Muscle of leg (tissue), 11 donors: ENCODE results near the gene CD96. TPM values are rescaled to one million over a fixed set of nuclear protein-coding genes. Genes with fewer than 3 reads are reported as not detected.
"Not testable (repeated sequence)": the region's sequence is repeated elsewhere in the genome, so short reads cannot be mapped to it uniquely, and the experiment has no call there.

ENCODE experiments used
- DNase-seq: peaks from one replicate; pipeline ENCODE4 v3.0.0; 2013
- H3K27ac ChIP-seq: one replicate; pipeline ENCODE4 v1.5.1; 2013; ENCODE audit warnings: mild to moderate bottlenecking, low read length, control low read depth
- H3K27me3 ChIP-seq: one replicate; pipeline ENCODE4 v1.6.1; 2013; ENCODE audit warnings: low read length; ENCODE audit not compliant: control insufficient read depth, insufficient read depth
- H3K36me3 ChIP-seq: one replicate; pipeline ENCODE4 v1.6.1; 2013; ENCODE audit warnings: low read length; ENCODE audit not compliant: control insufficient read depth, insufficient read depth
- H3K4me1 ChIP-seq: one replicate; pipeline ENCODE4 v1.6.1; 2013; ENCODE audit warnings: low read length; ENCODE audit not compliant: control insufficient read depth, insufficient read depth
- H3K4me3 ChIP-seq: one replicate; pipeline ENCODE4 v1.5.1; 2013; ENCODE audit warnings: low read length, control low read depth
- H3K9me3 ChIP-seq: replicated peaks from 2 replicates; pipeline ENCODE4 v1.6.1; 2013; ENCODE audit warnings: low read depth, low read length; ENCODE audit not compliant: control insufficient read depth
- WGBS: methylation state at CpG from one replicate; pipeline ENCODE4 v1.1.5; 2013; ENCODE audit warnings: missing lambda C conversion rate; ENCODE audit not compliant: insufficient coverage; 5-methylcytosine and 5-hydroxymethylcytosine counted together
- polyA plus RNA-seq, 8 donors: library from polyadenylated mRNA; unstranded; fragments of 120-200 nt; gene quantifications; one replicate each; pipeline versions ENCODE4 v1.2.1 to v1.2.3, GENCODE V29; 2013; ENCODE audit warnings: inconsistent platforms in 1 of 8, low replicate concordance in 1 of 8; ENCODE audit not compliant: insufficient read length in 8 of 8, insufficient read depth in 1 of 8
- total RNA-seq: library from RNA; stranded (reverse); fragments of 120-200 nt; gene quantifications from one replicate; pipeline ENCODE4 v1.2.4, GENCODE V29; 2013

The CD96 gene
- total and polyA plus RNA-seq, 9 donors = 0.22 to 0.48 (median 0.35) TPM

GRCh38 chr3:111616417-111617105, 74.6 kb downstream of the CD96 start:
- no peaks in the 10 kb centered on the region for H3K27me3 ChIP-seq
- H3K9me3 ChIP-seq = no peaks in the 10 kb centered on the region
- H3K4me1 ChIP-seq = no peaks in the 10 kb centered on the region
- H3K27ac ChIP-seq = no peak overlapping the region
- no peak for DNase-seq
- 71% methylated on average over 2 of the region's 6 CpGs for WGBS
- no peak overlapping the region for H3K4me3 ChIP-seq
- no peaks in the 10 kb centered on the region for H3K36me3 ChIP-seq

- H3K9me3 ChIP-seq = no peaks in the 10 kb centered on the region
- H3K27ac ChIP-seq = no peak overlapping the region
- no peaks in the 10 kb centered on the region for H3K27me3 ChIP-seq
- DNase-seq = no peak
- H3K36me3 ChIP-seq = no peaks in the 10 kb centered on the region
- no peak overlapping the region for H3K4me3 ChIP-seq
- WGBS = 71% methylated on average over 1 of the region's 3 CpGs
- H3K4me1 ChIP-seq = no peaks in the 10 kb centered on the region
Measured at GRCh38 chr3:111617406-111617805, 75.4 kb downstream of the CD96 start.

- 93% methylated on average over 3 of the region's 5 CpGs for WGBS
- Histone ChIP-seq H3K9me3 (no peaks in the 10 kb centered on the region), H3K36me3 (no peaks in the 10 kb centered on the region), H3K27ac (no peak overlapping the region), H3K4me1 (no peaks in the 10 kb centered on the region), H3K4me3 (no peak overlapping the region), H3K27me3 (no peaks in the 10 kb centered on the region)
- DNase-seq = no peak
Measured at GRCh38 chr3:111617912-111618601, 76.1 kb downstream of the CD96 start.

DNA sequence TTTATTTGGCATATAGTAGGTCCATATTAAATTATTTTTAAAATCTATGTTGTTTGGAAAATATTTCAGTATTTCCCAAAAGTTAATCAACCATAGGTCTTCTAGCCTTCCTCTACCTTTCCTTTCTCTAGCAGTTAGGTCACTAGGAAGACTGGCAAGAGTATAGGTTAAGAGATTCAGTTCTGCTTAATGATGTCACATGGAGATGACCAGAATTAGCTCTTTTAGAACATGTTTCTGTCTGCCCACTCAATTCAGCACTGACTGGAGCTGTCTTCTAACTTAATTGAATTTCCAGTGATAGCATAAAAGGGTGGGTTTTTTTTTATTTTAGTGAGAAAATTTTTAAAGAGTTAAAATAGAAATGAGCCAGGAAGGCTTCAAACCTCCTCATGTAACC, 76.9 kb downstream of the CD96 start:
- H3K27me3 ChIP-seq = no peaks in the 10 kb centered on the region
- H3K9me3 ChIP-seq = no peaks in the 10 kb centered on the region
- H3K36me3 ChIP-seq = no peaks in the 10 kb centered on the region
- DNase-seq = no peak
- no peak overlapping the region for H3K4me3 ChIP-seq
- no peaks in the 10 kb centered on the region for H3K4me1 ChIP-seq
- H3K27ac ChIP-seq = no peak overlapping the region

GRCh38 chr3:111619833-111620232, 77.8 kb downstream of the CD96 start:
- H3K9me3 ChIP-seq = no peaks in the 10 kb centered on the region
- 33% methylated on average over 1 of the region's 3 CpGs for WGBS
- H3K4me3 ChIP-seq = no peak overlapping the region
- no peak for DNase-seq
- no peaks in the 10 kb centered on the region for H3K4me1 ChIP-seq
- H3K36me3 ChIP-seq = no peaks in the 10 kb centered on the region
- H3K27ac ChIP-seq = no peak overlapping the region
- no peaks in the 10 kb centered on the region for H3K27me3 ChIP-seq

GRCh38 chr3:111621535-111621934, 79.5 kb downstream of the CD96 start:
- Histone ChIP-seq H3K4me1 (no peaks in the 10 kb centered on the region), H3K36me3 (no peaks in the 10 kb centered on the region), H3K27me3 (no peaks in the 10 kb centered on the region), H3K27ac (no peak overlapping the region), H3K9me3 (no peaks in the 10 kb centered on the region), H3K4me3 (no peak overlapping the region)
- 48% methylated on average over 2 of the region's 5 CpGs for WGBS
- no peak for DNase-seq

DNA sequence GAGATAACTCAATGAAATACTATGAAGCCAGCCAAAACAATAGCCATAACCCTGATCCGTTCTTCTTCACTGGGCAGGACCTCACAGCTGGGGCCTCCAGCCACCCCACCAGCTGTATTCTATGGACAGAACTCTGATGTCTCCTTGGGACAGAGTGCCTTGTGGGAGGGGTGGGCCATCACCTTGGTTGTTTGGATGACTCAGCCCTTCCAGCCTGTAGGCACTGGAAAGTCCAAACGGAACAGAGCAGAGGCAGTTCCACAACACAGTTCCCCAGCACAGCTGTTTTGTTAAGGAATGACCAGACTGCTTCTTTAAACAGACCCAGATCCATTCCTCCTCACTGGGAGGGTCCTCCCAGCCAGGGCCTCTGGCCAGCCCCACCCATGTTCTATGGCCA, 85.1 kb downstream of the CD96 start:
- Histone ChIP-seq H3K27me3 (peaks cover 2% of the 10 kb centered on the region), H3K4me1 (no peaks in the 10 kb centered on the region), H3K9me3 (peaks cover 2% of the 10 kb centered on the region), H3K36me3 (no peaks in the 10 kb centered on the region), H3K4me3 (no peak overlapping the region), H3K27ac (no peak overlapping the region)
- no peak for DNase-seq
- WGBS = no CpG with 5 or more reads among the region's 2 CpGs

DNA sequence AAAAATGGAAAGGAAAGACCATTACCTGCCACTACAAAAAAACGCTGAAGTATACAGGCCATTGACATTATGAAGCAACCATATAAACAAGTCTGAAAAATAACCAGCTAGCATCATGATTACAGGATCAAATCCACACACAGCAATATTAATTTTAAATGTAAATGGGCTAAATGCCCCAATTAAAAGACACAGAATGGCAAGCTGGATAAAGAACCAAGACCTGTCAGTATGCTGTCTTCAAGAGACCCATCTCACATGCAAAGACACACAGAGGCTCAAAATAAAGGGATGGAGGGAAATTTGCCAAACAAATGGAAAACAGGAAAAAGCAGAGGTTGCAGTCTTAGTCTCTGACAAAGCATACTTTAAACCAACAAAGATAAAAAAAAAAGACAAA, 87.0 kb downstream of the CD96 start:
- H3K4me3 ChIP-seq, H3K36me3 ChIP-seq, H3K27ac ChIP-seq, H3K9me3 ChIP-seq, H3K4me1 ChIP-seq, DNase-seq, H3K27me3 ChIP-seq: not testable (repeated sequence)
- WGBS = no CpG with 5 or more reads among the region's 1 CpG

- H3K9me3 ChIP-seq, H3K4me3 ChIP-seq, H3K27me3 ChIP-seq, H3K4me1 ChIP-seq, DNase-seq, H3K36me3 ChIP-seq, H3K27ac ChIP-seq: not testable (repeated sequence)
Measured at GRCh38 chr3:111630638-111631037, 88.6 kb downstream of the CD96 start.

- H3K27ac ChIP-seq = no peak overlapping the region
- WGBS = no CpG with 5 or more reads among the region's 2 CpGs
- no peaks in the 10 kb centered on the region for H3K4me1 ChIP-seq
- DNase-seq = no peak
- no peaks in the 10 kb centered on the region for H3K36me3 ChIP-seq
- H3K4me3 ChIP-seq = no peak overlapping the region
- no peaks in the 10 kb centered on the region for H3K9me3 ChIP-seq
- H3K27me3 ChIP-seq = no peaks in the 10 kb centered on the region
Measured at GRCh38 chr3:111635403-111635802, 93.4 kb downstream of the CD96 start.
